ENCODE measurements around the gene TPPP. TPM values are rescaled to one million over a fixed set of nuclear protein-coding genes. Genes with fewer than 3 reads are reported as not detected.

TPPP gene
- total and polyA plus RNA-seq, 2 experiments from 2014 or later: 3.7 to 7.7 TPM

DNA sequence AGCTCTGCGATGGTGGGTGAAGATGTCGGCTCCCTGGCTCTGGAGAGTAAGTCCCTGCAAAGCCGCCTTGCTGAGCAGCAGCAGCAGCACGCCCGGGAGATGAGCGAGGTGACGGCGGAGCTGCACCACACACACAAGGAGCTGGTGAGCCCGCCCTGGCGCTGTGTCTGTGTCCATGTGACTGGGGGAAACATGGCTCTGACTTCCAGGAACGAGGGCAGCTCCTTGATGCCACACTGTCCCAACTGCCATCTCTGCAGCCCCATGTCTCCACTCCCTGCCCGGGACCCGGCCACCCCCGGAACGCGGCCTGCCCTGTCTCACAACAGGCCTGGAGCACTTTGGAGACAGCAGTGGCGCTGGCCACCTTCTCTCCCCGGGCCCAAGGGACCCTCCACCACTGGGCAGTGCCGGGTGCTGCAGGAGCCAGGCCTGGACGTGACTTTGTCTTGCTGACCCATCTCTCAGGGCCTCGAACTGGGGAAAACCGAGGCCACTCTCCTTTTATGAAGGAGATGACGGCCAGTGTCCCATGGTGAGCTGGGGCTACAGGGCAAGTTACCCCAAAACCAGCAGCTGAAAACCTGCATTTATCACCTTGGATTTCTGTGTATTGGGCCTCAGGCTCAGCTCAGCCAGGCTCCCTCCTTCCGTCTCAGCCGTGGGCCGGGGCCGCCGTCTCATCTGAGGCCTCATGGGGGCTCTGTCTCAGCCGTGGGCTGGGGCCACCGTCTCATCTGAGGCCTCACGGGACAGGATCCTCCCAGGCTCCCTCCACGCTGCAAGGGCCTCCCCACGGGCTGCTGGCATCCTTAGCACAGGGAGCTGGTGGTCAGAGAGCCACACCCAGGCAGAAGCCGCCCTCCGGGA, 52.5 kb downstream of the TPPP start:
- Histone ChIP-seq H3K27ac (no peak overlapping the region), H3K36me3 (peaks cover 16% of the 10 kb centered on the region), H3K4me3 (no peak overlapping the region), H3K4me1 (ENCODE audit: low read depth) (no peaks in the 10 kb centered on the region), H3K27me3 (no peaks in the 10 kb centered on the region), H3K9me3 (ENCODE audit: low read depth) (no peaks in the 10 kb centered on the region)
- TF ChIP-seq CTCF (IDR thresholded peaks at IDR 0.05; ENCODE audit: low read depth, low read length): no peak
- no peak for DNase-seq (ENCODE audit: low read depth in 1 of 2, low spot score in 1 of 2)

DNA sequence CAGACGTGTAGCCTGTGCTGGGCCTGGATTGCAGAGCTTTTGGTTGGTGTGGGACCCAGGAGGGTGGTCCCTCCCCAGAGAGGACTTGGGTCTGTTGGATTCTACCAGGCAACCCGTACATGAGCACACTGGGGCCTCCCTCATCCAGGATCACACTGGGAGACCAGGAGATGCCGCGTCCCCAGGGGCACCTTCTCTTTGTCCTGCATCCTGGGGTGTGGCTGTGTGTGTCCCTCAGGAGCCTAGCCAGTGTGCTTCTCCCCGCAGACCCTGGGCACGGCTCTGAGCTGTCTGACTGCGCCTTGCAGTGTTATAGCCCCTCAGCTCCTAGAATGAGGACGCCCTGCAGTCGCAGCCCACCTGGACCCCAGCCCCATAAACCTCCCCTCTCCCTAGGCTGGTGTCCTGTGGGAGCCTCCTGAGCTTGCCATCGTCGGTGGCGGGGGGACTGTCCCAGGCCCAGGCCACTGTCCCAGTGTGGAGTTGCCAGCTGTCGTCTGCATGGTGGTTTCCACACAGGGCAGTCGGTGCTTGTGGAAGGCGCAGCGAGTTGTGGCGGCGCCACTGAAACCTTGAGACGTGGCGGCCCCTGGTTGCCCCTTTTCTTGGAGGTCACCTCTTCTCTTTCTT, 53.5 kb downstream of the TPPP start:
- no peak for TF ChIP-seq CTCF (IDR thresholded peaks at IDR 0.05; ENCODE audit: low read depth, low read length)
- DNase-seq (ENCODE audit: low read depth in 1 of 2, low spot score in 1 of 2): no peak
- H3K4me1 ChIP-seq (ENCODE audit: low read depth): no peaks in the 10 kb centered on the region
- no peak overlapping the region for H3K27ac ChIP-seq
- no peak overlapping the region for H3K4me3 ChIP-seq
- H3K27me3 ChIP-seq: no peaks in the 10 kb centered on the region
- H3K36me3 ChIP-seq: peaks cover 23% of the 10 kb centered on the region
- no peaks in the 10 kb centered on the region for H3K9me3 ChIP-seq (ENCODE audit: low read depth)

GRCh38 chr5:639253-639530, 54.0 kb downstream of the TPPP start:
- DNase-seq (ENCODE audit: low read depth in 1 of 2, low spot score in 1 of 2): no peak
- Histone ChIP-seq H3K4me1 (ENCODE audit: low read depth) (no peaks in the 10 kb centered on the region), H3K9me3 (ENCODE audit: low read depth) (no peaks in the 10 kb centered on the region), H3K4me3 (no peak overlapping the region), H3K36me3 (peaks cover 23% of the 10 kb centered on the region), H3K27ac (no peak overlapping the region), H3K27me3 (no peaks in the 10 kb centered on the region)
- no peak for TF ChIP-seq CTCF (IDR thresholded peaks at IDR 0.05; ENCODE audit: low read depth, low read length)

DNA sequence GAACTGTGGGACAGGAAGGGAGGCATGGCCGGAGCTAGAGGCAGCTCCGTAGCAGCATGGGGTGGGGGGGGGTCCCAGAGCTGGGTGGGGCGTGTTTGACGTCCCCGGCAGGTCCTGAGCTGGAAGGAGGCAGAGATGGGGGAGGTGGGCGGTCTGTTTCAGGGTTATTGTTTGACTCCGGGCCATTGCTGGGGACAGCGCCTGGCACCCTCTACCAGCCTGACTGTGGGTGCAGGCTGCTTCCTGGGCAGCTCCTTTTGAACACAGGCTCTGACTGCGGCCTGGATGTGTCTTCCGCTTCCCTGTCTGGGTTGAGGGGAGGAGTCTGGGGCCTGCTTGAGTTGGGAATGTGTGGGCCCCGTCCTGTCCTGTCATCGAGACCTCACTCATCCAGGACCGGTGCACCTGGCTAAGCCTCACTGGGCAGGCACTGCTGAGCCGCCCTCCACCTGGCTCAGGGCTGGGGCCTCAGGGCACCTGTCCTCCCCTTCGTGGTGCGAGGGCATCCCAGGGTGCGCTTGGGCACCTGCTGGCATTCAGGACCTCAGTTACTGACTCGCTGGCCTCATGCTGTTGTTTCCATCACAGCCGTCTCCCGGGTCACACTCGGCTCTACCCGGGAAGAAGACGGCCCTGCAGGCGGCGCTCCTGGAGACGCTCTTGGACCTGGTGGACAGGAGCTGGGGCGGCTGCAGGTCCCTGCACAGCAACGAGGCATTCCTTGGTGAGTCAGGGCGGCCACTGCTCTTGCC, 54.5 kb downstream of the TPPP start:
- H3K27me3 ChIP-seq: no peaks in the 10 kb centered on the region
- H3K4me1 ChIP-seq (ENCODE audit: low read depth): no peaks in the 10 kb centered on the region
- H3K27ac ChIP-seq: no peak overlapping the region
- no peaks in the 10 kb centered on the region for H3K9me3 ChIP-seq (ENCODE audit: low read depth)
- no peak for DNase-seq (ENCODE audit: low read depth in 1 of 2, low spot score in 1 of 2)
- TF ChIP-seq CTCF (IDR thresholded peaks at IDR 0.05; ENCODE audit: low read depth, low read length): no peak
- no peak overlapping the region for H3K4me3 ChIP-seq
- peaks cover 23% of the 10 kb centered on the region for H3K36me3 ChIP-seq

GRCh38 chr5:637581-638450, 55.3 kb downstream of the TPPP start:
- H3K27me3 ChIP-seq: no peaks in the 10 kb centered on the region
- H3K4me3 ChIP-seq: no peak overlapping the region
- no peak for DNase-seq (ENCODE audit: low read depth in 1 of 2, low spot score in 1 of 2)
- H3K27ac ChIP-seq: no peak overlapping the region
- H3K36me3 ChIP-seq: peaks cover 23% of the 10 kb centered on the region
- H3K4me1 ChIP-seq (ENCODE audit: low read depth): no peaks in the 10 kb centered on the region
- H3K9me3 ChIP-seq (ENCODE audit: low read depth): no peaks in the 10 kb centered on the region
- no peak for TF ChIP-seq CTCF (IDR thresholded peaks at IDR 0.05; ENCODE audit: low read depth, low read length)

All from cardiac muscle cell (in vitro differentiated cells and primary cell).